Natural killer cell (primary cell): Measurements from ENCODE around the gene HERC3. TPM values are rescaled to one million over a fixed set of nuclear protein-coding genes. Genes with fewer than 3 reads are reported as not detected.

ENCODE experiments used
- ATAC-seq, 3 donors: fragments of 150-1000 bp in 2 of 3; fragments of 200-7000 bp in 1 of 3; cut with Tn5 transposase; 1 replicate in 1 of 3; 2 replicates in 2 of 3; pipeline ENCODE4 v1.10.0; 2021; ENCODE audit warnings: mild to moderate bottlenecking in 2 of 3, moderate library complexity in 2 of 3
- DNase-seq, 2 donors: peaks; one replicate each; pipeline versions ENCODE4 v3.0.0 to v3.0.0-alpha.2; 2013 to 2021; ENCODE audit warnings: mixed read lengths in 1 of 2
- H3K27ac ChIP-seq: one replicate; pipeline ENCODE4 v1.5.1; 2013; ENCODE audit warnings: mild to moderate bottlenecking, low read length
- H3K27me3 ChIP-seq: one replicate; pipeline ENCODE4 v1.6.1; 2013; ENCODE audit warnings: low read length; ENCODE audit not compliant: control insufficient read depth, insufficient read depth
- H3K36me3 ChIP-seq: one replicate; pipeline ENCODE4 v1.6.1; 2013; ENCODE audit warnings: low read length; ENCODE audit not compliant: control insufficient read depth, insufficient read depth
- H3K4me1 ChIP-seq: one replicate; pipeline ENCODE4 v1.6.1; 2013; ENCODE audit warnings: low read length; ENCODE audit not compliant: control insufficient read depth, insufficient read depth
- H3K4me3 ChIP-seq: one replicate; pipeline ENCODE4 v1.5.1; 2013; ENCODE audit warnings: low read length
- H3K9me3 ChIP-seq: one replicate; pipeline ENCODE4 v1.6.1; 2013; ENCODE audit warnings: low read length; ENCODE audit not compliant: control insufficient read depth, insufficient read depth
- H3K27ac Mint-ChIP-seq, 2 donors: one replicate each; pipeline ENCODE4 v1.8.0; 2022; ENCODE audit warnings: mild to moderate bottlenecking in 2 of 2, mixed read lengths in 2 of 2, moderate library complexity in 1 of 2
- H3K27me3 Mint-ChIP-seq, 2 donors: one replicate each; pipeline ENCODE4 v1.8.0; 2022; ENCODE audit warnings: low read depth in 2 of 2, mixed read lengths in 2 of 2
- H3K36me3 Mint-ChIP-seq: one replicate; pipeline ENCODE4 v1.8.0; 2022; ENCODE audit warnings: mixed read lengths
- H3K4me1 Mint-ChIP-seq, 2 donors: one replicate each; pipeline ENCODE4 v1.8.0; 2022; ENCODE audit warnings: mixed read lengths in 2 of 2
- H3K4me3 Mint-ChIP-seq: one replicate; pipeline ENCODE4 v1.8.0; 2022; ENCODE audit warnings: mild to moderate bottlenecking, moderate library complexity, mixed read lengths
- H3K9me3 Mint-ChIP-seq, 2 donors: one replicate each; pipeline ENCODE4 v1.8.0; 2022; ENCODE audit warnings: mixed read lengths in 2 of 2
- WGBS: methylation state at CpG from one replicate; pipeline ENCODE4 v1.1.7; 2013; ENCODE audit warnings: missing lambda C conversion rate; ENCODE audit not compliant: insufficient coverage; 5-methylcytosine and 5-hydroxymethylcytosine counted together
- intact Hi-C: fragments of 100-400 bp; cut with micrococcal nuclease; formaldehyde crosslinking; loops from one replicate; pipeline ENCODE4 v1.14.2; 2022
- total RNA-seq, 4 donors: library from RNA; stranded (reverse); fragments of 120-200 nt in 1 of 4; gene quantifications; one replicate each; pipeline versions ENCODE4 v1.2.3 to v1.2.4, GENCODE V29; 2013 to 2022
- TF ChIP-seq, protein P1 (sequence below): fragments of 200-600 bp; IDR thresholded peaks from one replicate; pipeline ENCODE4 v1.8.0; 2022; ENCODE audit warnings: antibody characterized with exemption

Gene HERC3
- total RNA-seq, 3 donors from 2014 or later (not counting 1 experiment from before 2014, with no cell fraction given), result 59.1 to 85.0 (median 61.9) TPM

DNA sequence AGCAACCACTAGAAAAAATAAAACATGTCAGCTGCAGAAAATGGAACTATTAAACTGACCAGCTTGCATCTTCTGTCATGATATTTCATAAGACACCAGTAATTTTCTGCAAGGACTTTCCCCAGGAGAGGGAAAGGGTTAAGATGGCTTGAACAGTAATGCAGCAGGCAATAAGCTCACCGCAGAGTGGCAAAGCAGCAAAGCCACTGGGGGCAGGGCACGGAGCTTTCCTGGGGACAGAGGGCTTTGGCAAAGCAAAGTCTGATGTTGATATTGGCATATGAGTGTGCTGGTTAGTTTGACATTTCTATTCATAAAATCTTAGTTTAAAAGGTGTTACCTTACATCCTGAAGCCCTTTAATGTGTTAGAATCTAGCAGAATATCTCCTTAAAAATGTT is 160.5 kb downstream of the HERC3 start:
- Histone ChIP-seq H3K27me3 (no peaks in the 10 kb centered on the region), H3K9me3 (no peaks in the 10 kb centered on the region), H3K4me1 (no peaks in the 10 kb centered on the region), H3K27ac (no peak overlapping the region), H3K4me3 (no peak overlapping the region), H3K36me3 (peaks cover 3% of the 10 kb centered on the region)
- ATAC-seq, result no peak
- H3K4me3 Mint-ChIP-seq, result no peak overlapping the region
- TF ChIP-seq, protein P1, sequence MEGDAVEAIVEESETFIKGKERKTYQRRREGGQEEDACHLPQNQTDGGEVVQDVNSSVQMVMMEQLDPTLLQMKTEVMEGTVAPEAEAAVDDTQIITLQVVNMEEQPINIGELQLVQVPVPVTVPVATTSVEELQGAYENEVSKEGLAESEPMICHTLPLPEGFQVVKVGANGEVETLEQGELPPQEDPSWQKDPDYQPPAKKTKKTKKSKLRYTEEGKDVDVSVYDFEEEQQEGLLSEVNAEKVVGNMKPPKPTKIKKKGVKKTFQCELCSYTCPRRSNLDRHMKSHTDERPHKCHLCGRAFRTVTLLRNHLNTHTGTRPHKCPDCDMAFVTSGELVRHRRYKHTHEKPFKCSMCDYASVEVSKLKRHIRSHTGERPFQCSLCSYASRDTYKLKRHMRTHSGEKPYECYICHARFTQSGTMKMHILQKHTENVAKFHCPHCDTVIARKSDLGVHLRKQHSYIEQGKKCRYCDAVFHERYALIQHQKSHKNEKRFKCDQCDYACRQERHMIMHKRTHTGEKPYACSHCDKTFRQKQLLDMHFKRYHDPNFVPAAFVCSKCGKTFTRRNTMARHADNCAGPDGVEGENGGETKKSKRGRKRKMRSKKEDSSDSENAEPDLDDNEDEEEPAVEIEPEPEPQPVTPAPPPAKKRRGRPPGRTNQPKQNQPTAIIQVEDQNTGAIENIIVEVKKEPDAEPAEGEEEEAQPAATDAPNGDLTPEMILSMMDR, result no peak
- intact Hi-C loops, result no loop called here
- no peaks in the 10 kb centered on the region for H3K9me3 Mint-ChIP-seq
- H3K4me1 Mint-ChIP-seq, result no peaks in the 10 kb centered on the region
- DNase-seq, result no peak
- H3K27ac Mint-ChIP-seq, result no peak overlapping the region
- peaks cover 20% of the 10 kb centered on the region for H3K36me3 Mint-ChIP-seq
- 91% methylated on average over 2 of the region's 2 CpGs for WGBS
- no peaks in the 10 kb centered on the region for H3K27me3 Mint-ChIP-seq

DNA sequence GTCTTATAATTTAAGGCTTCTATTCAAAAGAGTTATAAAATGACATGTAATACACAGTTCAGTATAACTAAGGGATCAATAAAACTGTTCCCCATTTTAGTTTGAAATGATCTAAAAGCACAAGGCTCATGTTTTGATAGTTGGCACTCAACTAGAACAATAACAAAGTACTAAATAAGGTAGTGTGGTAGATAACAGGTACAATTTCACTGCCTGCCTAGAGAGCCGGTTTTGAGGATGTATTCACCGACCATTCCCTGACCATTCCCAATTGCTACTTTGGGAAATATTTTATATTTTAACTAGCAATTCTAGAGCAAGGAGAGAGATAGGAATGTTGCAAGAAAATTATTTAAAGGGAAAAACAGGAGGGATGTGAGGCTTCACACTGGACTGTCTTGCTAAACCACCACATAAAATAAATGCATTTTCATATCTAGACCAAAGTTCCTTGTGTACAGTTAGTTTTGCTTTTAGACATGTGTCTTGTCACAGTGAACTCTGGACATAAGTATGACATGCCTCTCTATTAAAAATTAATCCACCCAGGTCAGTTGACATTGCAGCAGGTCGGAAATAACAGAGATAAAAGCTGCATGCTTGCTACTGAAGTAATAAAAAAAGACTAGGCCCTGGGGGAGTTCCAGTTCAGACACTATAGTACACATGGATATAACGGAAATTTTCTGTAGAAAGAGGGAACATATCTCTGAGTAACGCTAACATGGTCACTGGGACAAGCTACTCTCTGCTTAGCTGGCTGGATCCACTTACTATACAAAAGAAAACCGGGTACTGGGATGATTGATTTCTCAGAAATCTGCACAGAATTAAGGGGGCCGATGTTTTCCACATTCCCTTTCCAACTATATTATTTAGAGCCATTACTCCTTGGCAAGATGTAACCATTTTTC is 161.6 kb downstream of the HERC3 start:
- Mint-ChIP-seq H3K36me3 (peaks cover 12% of the 10 kb centered on the region), H3K4me3 (no peak overlapping the region), H3K27me3 (no peaks in the 10 kb centered on the region), H3K4me1 (no peaks in the 10 kb centered on the region), H3K9me3 (no peaks in the 10 kb centered on the region), H3K27ac (no peak overlapping the region)
- H3K4me3 ChIP-seq, result no peak overlapping the region
- intact Hi-C loops, result no loop called here
- TF ChIP-seq, protein P1, result no peak
- H3K27me3 ChIP-seq, result no peaks in the 10 kb centered on the region
- ATAC-seq (no peak), DNase-seq (no peak)
- peaks cover under 1% of the 10 kb centered on the region for H3K36me3 ChIP-seq
- no peaks in the 10 kb centered on the region for H3K9me3 ChIP-seq
- no peak overlapping the region for H3K27ac ChIP-seq
- WGBS, result 90% methylated on average over 5 of the region's 7 CpGs
- no peaks in the 10 kb centered on the region for H3K4me1 ChIP-seq

DNA sequence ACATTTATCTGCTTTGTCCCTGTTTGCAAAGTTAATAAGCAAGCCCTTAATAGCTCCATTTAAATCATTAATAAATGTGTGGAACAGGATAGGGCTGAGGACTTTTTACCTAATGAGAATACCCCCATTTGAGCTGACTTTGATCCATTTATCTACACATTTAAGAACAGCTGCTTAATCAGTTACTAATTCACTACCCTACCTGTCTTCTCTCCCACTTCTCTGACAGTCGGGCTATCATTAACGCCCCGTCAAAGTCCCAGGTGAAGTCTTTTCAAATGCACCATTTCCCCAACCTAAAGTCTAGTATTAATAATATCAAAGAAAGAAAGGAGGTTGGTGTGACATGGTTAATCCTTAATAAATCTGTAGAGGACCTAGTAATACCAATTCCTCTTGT is 162.5 kb downstream of the HERC3 start:
- WGBS, result 100% methylated on average over 1 of the region's 3 CpGs
- H3K27me3 Mint-ChIP-seq, result no peaks in the 10 kb centered on the region
- H3K36me3 Mint-ChIP-seq, result peaks cover 5% of the 10 kb centered on the region
- ATAC-seq (no peak), DNase-seq (no peak)
- Histone ChIP-seq H3K4me1 (no peaks in the 10 kb centered on the region), H3K4me3 (no peak overlapping the region), H3K27ac (no peak overlapping the region), H3K9me3 (no peaks in the 10 kb centered on the region), H3K36me3 (no peaks in the 10 kb centered on the region), H3K27me3 (no peaks in the 10 kb centered on the region)
- intact Hi-C loops, result no loop called here
- TF ChIP-seq, protein P1, result no peak
- no peaks in the 10 kb centered on the region for H3K9me3 Mint-ChIP-seq
- no peak overlapping the region for H3K27ac Mint-ChIP-seq
- no peak overlapping the region for H3K4me3 Mint-ChIP-seq
- no peaks in the 10 kb centered on the region for H3K4me1 Mint-ChIP-seq

DNA sequence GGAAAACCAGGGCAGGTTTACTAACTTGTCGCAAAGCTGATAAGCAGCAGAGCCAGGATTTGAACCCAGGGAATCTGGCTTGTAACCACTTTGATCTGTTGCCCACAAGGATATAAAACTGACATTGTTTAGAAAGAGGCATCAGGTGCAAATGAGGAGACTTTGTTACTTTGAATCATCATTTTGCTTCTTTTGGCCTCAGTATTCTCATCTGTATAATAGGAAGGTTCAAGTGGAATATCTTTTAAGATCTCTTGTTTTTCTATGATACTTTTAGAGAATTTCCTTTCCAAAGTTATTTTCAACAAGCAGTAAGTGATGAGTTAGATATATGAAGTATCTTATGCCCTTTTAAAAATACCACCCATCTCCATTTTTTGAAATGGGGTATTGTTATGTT is 163.2 kb downstream of the HERC3 start:
- TF ChIP-seq, protein P1, result no peak
- H3K36me3 Mint-ChIP-seq, result no peaks in the 10 kb centered on the region
- no peaks in the 10 kb centered on the region for H3K27me3 ChIP-seq
- H3K4me1 Mint-ChIP-seq, result no peaks in the 10 kb centered on the region
- no peaks in the 10 kb centered on the region for H3K9me3 Mint-ChIP-seq
- DNase-seq (no peak), ATAC-seq (no peak)
- intact Hi-C loops, result no loop called here
- H3K36me3 ChIP-seq, result no peaks in the 10 kb centered on the region
- H3K27ac ChIP-seq, result no peak overlapping the region
- no peaks in the 10 kb centered on the region for H3K4me1 ChIP-seq
- H3K27me3 Mint-ChIP-seq, result no peaks in the 10 kb centered on the region
- WGBS, result 92% methylated on average over 1 of the region's 1 CpG
- H3K9me3 ChIP-seq, result no peaks in the 10 kb centered on the region
- H3K4me3 ChIP-seq, result no peak overlapping the region
- no peak overlapping the region for H3K4me3 Mint-ChIP-seq
- H3K27ac Mint-ChIP-seq, result no peak overlapping the region
